ENCODE results near the gene UBE2J2.

The UBE2J2 gene

DNA sequence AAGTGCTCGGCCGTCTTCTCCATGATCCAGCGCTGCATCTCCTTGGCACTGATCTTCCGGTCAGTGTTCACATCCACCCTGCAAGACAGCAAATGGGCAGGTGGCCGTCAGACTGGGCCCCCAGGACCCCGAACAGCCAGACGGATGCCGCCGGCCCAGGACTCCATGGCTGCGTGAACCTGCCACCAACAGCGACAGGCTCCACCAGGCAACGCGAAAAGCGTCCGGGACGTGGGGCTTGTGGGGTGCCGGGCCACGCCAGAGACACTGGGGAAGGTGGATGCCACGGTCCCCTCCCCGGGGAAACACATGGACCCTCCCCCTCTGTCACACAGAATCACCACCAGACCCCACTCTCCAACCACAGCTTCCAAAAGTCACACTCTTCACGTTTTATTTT is 49.8 kb downstream of the UBE2J2 start:
- in situ Hi-C loops (cut with MboI; ENCODE audit: low pct_unique_long_range_greater_than_20kb, low sequenced_read_pairs, unreplicated experiment): no loop called here
- TF ChIP-seq, protein P1, sequence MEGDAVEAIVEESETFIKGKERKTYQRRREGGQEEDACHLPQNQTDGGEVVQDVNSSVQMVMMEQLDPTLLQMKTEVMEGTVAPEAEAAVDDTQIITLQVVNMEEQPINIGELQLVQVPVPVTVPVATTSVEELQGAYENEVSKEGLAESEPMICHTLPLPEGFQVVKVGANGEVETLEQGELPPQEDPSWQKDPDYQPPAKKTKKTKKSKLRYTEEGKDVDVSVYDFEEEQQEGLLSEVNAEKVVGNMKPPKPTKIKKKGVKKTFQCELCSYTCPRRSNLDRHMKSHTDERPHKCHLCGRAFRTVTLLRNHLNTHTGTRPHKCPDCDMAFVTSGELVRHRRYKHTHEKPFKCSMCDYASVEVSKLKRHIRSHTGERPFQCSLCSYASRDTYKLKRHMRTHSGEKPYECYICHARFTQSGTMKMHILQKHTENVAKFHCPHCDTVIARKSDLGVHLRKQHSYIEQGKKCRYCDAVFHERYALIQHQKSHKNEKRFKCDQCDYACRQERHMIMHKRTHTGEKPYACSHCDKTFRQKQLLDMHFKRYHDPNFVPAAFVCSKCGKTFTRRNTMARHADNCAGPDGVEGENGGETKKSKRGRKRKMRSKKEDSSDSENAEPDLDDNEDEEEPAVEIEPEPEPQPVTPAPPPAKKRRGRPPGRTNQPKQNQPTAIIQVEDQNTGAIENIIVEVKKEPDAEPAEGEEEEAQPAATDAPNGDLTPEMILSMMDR (IDR thresholded peaks at IDR 0.05; ENCODE audit: extremely low read depth, insufficient read depth, missing control alignments): no peak
- no peak for DNase-seq (ENCODE audit: low spot score)

DNA sequence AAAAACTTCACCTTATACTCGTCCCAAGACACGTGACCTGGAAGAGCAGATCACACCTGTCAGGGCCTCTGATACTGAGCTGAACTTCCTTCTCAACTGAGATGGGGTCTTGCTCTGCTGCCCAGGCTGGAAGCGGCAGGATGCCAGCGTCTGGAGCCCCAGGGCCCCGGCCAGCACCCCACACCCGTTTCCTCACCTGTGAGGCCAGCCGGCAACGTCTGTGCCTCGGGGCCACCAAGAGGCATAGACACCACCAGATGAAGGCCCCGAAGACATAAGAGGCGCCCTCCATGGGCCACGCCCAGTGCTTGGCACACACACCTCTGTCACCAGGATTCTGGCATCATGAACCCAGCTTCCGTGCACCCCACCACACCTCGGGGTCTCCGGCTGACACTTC is 50.3 kb downstream of the UBE2J2 start:
- in situ Hi-C loops (cut with MboI; ENCODE audit: low pct_unique_long_range_greater_than_20kb, low sequenced_read_pairs, unreplicated experiment): no loop called here
- no peak for DNase-seq (ENCODE audit: low spot score)
- TF ChIP-seq, protein P1 (IDR thresholded peaks at IDR 0.05; ENCODE audit: extremely low read depth, insufficient read depth, missing control alignments): no peak

DNA sequence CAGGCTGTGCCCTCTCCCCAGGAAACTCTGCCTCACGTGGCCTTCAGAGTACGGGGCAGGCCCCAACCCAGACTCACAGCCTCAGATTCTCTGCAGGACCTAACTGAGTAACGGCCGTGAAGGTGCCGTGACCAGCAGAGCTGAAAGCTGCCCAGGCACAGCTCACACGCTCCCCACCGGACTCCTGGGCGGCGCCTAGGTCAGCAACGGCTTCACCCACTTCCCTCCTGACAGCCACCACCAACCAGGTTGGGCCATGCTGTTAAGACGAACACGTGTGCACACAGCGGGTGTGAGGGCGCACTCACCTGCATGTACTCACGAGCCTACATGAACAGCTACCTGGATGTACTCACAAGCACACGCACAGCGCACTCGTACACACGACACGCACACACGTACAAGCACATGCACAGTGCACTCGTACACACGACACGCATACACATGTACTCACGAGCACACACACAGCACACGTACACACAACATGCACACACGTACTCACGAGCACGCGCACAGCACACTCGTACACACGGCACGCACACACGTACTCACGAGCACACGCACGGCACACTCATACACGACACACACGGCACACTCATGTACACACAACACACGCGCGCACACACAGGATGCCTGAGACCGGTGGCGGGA is 51.0 kb downstream of the UBE2J2 start:
- TF ChIP-seq, protein P1 (IDR thresholded peaks at IDR 0.05; ENCODE audit: extremely low read depth, insufficient read depth, missing control alignments): no peak
- in situ Hi-C loops (cut with MboI; ENCODE audit: low pct_unique_long_range_greater_than_20kb, low sequenced_read_pairs, unreplicated experiment): no loop called here
- DNase-seq (ENCODE audit: low spot score): no peak

DNA sequence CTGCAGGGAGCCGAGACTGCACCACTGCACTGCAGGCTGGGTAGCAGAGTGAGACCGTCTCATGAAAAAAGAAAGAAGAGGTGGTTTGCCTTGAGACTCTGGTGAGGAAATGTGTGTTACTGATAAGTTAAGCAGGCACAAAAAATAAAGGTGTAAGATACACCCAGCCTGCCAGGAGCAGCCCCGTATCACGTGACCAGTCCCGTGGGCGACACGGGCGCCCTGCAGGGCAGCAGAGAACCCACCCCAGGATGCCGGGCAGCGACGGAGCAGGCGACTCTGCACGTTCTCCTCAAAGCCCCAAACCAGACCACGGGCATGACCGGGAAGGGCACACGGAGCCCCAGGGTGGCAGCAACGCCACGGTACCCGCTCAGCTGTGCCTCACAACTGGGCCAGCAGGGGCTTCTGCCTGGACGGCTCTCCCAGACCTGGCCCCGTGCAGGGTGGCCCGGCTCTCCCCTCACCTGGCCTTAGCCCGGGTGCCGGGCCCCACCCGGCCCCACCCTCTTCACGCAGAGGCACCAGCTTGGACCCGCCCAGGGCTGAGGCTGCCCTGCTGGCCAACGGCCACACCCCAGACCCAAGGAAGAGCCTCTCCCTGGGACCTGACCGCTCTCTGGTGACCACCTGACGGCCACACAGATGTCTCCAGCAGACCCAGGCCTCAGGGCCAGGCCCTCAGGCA is 51.6 kb downstream of the UBE2J2 start:
- no peak for DNase-seq (ENCODE audit: low spot score)
- in situ Hi-C loops (cut with MboI; ENCODE audit: low pct_unique_long_range_greater_than_20kb, low sequenced_read_pairs, unreplicated experiment): no loop called here
- TF ChIP-seq, protein P1 (IDR thresholded peaks at IDR 0.05; ENCODE audit: extremely low read depth, insufficient read depth, missing control alignments): no peak

DNA sequence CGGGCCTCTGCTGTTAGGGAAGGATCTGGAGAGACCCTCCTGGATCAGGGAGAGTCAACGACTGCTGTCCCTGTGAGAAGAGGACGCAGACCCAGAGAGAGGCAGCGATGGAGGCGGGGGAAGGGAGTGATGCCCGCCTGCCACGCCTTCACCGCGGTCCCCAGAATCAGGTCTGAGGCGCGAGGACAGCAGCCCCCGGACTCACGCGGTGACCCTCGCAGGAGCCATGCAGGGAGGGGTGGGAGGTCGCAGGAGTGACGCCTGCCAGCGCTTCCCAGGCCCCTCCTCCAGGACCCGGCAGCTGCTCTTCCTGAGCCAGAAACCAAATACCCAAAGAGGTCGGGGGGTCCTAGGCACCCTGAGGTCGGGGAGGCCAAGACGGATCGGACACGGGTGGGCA is 53.5 kb downstream of the UBE2J2 start:
- TF ChIP-seq, protein P1 (IDR thresholded peaks at IDR 0.05; ENCODE audit: extremely low read depth, insufficient read depth, missing control alignments): no peak
- no peak for DNase-seq (ENCODE audit: low spot score)
- in situ Hi-C loops (cut with MboI; ENCODE audit: low pct_unique_long_range_greater_than_20kb, low sequenced_read_pairs, unreplicated experiment): no loop called here

DNA sequence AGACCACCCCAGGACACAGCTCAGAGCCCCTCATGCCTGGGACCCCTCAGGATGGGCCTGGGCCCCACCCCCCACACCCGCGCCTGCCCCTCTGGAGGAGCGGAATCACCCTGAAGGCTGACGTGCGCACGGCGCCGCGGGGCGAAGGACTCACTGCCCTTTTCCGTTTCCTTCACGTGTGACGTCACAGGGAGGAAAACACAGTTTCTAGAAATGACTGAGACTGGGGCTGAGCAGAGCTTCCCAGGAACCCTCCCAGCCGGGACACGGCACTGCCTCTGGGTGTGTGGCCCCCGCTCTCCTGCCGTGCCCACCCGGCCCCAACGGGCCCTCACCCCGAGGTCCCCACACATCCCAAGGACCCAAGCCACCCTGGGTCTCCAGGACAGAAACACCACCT is 54.3 kb downstream of the UBE2J2 start:
- in situ Hi-C loops (cut with MboI; ENCODE audit: low pct_unique_long_range_greater_than_20kb, low sequenced_read_pairs, unreplicated experiment): no loop called here
- TF ChIP-seq, protein P1 (IDR thresholded peaks at IDR 0.05; ENCODE audit: extremely low read depth, insufficient read depth, missing control alignments): no peak
- no peak for DNase-seq (ENCODE audit: low spot score)
